HFFc6 (cell line): ENCODE measurements around the gene CCDC200. TPM values are rescaled to one million over a fixed set of nuclear protein-coding genes. Genes with fewer than 3 reads are reported as not detected.

Source experiments
- DNase-seq: peaks from one replicate; pipeline ENCODE4 v3.0.0-alpha.2; 2018
- H3K27ac Mint-ChIP-seq: 2 replicates; pipeline ENCODE4 v1.8.0; 2020; ENCODE audit warnings: mild to moderate bottlenecking, mixed read lengths
- H3K27me3 Mint-ChIP-seq: 2 replicates; pipeline ENCODE4 v1.8.0; 2021; ENCODE audit warnings: mild to moderate bottlenecking, moderate library complexity, mixed read lengths; ENCODE audit not compliant: insufficient read depth
- H3K36me3 Mint-ChIP-seq: 2 replicates; pipeline ENCODE4 v1.8.0; 2021; ENCODE audit warnings: low read depth, mixed read lengths
- H3K4me1 Mint-ChIP-seq: 2 replicates; pipeline ENCODE4 v1.8.0; 2020; ENCODE audit warnings: low read depth, mixed read lengths
- H3K4me3 Mint-ChIP-seq: 2 replicates; pipeline ENCODE4 v1.8.0; 2020; ENCODE audit warnings: mild to moderate bottlenecking, moderate library complexity, mixed read lengths
- H3K9me3 Mint-ChIP-seq: 2 replicates; pipeline ENCODE4 v1.8.0; 2020; ENCODE audit warnings: mild to moderate bottlenecking, mixed read lengths
- total RNA-seq, 6 experiments: library from RNA; stranded (reverse); fragmentation: NEBNext Ultra II Directional; extraction: Animal tissue kit (Norgen Biotek cat#: 25700); gene quantifications; 2 replicates in 1 of 6; 3 replicates in 5 of 6; pipeline ENCODE4 v1.2.3, GENCODE V29; 2021
- TF ChIP-seq, protein P1 (sequence below): fragments of 200-600 bp; sonication (generic); IDR thresholded peaks from 2 replicates; pipeline ENCODE4 v1.5.0; 2021; ENCODE audit warnings: antibody characterized with exemption, mild to moderate bottlenecking

The CCDC200 gene
- total RNA-seq, 6 experiments from 2014 or later, result not detected

DNA sequence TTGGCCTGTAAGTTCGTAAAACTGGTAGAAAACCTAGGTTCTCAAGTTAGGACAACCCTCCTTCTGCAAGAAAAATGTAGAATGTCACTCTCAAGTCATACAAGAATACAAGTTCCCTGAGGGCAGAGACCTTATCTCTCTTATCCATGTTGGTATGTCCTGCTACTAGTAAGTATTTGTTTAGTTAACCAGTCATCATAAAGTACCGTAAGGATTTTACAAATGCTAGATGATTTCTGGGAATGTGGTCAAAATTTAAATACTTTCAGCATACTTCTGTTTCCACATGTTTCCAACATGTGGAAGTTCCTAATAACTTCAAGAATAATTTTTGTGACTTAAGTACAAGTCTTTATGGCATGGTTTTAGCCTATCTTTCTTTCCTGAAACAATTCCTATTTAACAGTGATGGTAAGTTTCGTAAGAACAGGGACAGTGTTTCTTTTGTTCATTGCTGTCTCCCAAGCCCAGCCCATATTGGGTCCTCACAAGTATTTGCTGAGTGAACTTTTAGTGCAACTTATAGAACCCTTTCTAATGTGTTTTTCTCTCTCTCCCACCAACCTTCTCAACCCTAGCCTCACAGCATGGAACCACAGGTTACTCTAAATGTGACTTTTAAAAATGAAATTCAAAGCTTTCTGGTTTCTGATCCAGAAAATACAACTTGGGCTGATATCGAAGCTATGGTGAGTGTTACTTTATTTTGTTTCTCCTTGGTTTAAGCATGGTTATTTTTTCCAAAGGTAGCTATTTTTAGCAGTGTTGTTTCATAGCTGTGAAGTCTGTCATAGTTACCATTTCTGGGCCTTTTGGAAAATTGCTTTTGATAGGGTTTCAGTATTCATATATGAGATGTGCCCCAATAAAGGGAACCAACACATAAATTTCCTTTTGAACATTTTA, 53.0 kb downstream of the CCDC200 start:
- Mint-ChIP-seq H3K9me3 (peaks cover 17% of the 10 kb centered on the region), H3K4me3 (peak overlapping the region; percentile 69), H3K27me3 (peaks cover 4% of the 10 kb centered on the region; the same call in 1 of the 2 replicates), H3K27ac (peak overlapping the region; percentile 88), H3K36me3 (peaks cover 43% of the 10 kb centered on the region), H3K4me1 (peaks cover 47% of the 10 kb centered on the region)
- peak; percentile 82 for DNase-seq
- TF ChIP-seq, protein P1, sequence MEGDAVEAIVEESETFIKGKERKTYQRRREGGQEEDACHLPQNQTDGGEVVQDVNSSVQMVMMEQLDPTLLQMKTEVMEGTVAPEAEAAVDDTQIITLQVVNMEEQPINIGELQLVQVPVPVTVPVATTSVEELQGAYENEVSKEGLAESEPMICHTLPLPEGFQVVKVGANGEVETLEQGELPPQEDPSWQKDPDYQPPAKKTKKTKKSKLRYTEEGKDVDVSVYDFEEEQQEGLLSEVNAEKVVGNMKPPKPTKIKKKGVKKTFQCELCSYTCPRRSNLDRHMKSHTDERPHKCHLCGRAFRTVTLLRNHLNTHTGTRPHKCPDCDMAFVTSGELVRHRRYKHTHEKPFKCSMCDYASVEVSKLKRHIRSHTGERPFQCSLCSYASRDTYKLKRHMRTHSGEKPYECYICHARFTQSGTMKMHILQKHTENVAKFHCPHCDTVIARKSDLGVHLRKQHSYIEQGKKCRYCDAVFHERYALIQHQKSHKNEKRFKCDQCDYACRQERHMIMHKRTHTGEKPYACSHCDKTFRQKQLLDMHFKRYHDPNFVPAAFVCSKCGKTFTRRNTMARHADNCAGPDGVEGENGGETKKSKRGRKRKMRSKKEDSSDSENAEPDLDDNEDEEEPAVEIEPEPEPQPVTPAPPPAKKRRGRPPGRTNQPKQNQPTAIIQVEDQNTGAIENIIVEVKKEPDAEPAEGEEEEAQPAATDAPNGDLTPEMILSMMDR, result no peak

GRCh38 chr17:43171586-43172487, 56.6 kb downstream of the CCDC200 start:
- H3K27ac Mint-ChIP-seq, result no peak overlapping the region
- TF ChIP-seq, protein P1, result peak; percentile 55
- peaks cover 4% of the 10 kb centered on the region; the same call in 1 of the 2 replicates for H3K27me3 Mint-ChIP-seq
- H3K9me3 Mint-ChIP-seq, result peaks cover 17% of the 10 kb centered on the region
- peaks cover 37% of the 10 kb centered on the region for H3K36me3 Mint-ChIP-seq
- DNase-seq, result peak; percentile 97
- H3K4me1 Mint-ChIP-seq, result peaks cover 39% of the 10 kb centered on the region
- no peak overlapping the region for H3K4me3 Mint-ChIP-seq

Other genes starting within 250 kb of the CCDC200 start
- 1 to 10 TPM in 4 of 6 experiments, under 1 TPM in 2; 0.87 to 1.3 (median 1.1) TPM for gene PTGES3L, start 248.5 kb downstream of the CCDC200 start, total RNA-seq
- gene RUNDC1, start 248.1 kb downstream of the CCDC200 start, total RNA-seq, result 10 to 100 TPM in 5 of 6 experiments, 1 to 10 TPM in 1; 9.9 to 14.6 (median 10.3) TPM
- gene RPL27, start 230.2 kb downstream of the CCDC200 start, total RNA-seq, result 1,000 to 10,000 TPM; 1,047 to 1,349 (median 1,243) TPM
- gene IFI35, start 221.8 kb downstream of the CCDC200 start, total RNA-seq, result 10 to 100 TPM in 4 of 6 experiments, 1 to 10 TPM in 2; 6.3 to 22.4 (median 18.8) TPM
- gene VAT1, start 206.2 kb downstream of the CCDC200 start, total RNA-seq, result 100 to 1,000 TPM; 150 to 274 (median 244) TPM
- under 1 TPM; 0.14 to 0.43 (median 0.37) TPM for gene RND2, start 203.4 kb downstream of the CCDC200 start, total RNA-seq
- gene BRCA1, start 103.3 kb downstream of the CCDC200 start, total RNA-seq, result 10 to 100 TPM; 10.5 to 24.7 (median 22.5) TPM
- gene NBR1, start 57.4 kb downstream of the CCDC200 start, total RNA-seq, result 100 to 1,000 TPM; 104 to 123 (median 118) TPM
- 10 to 100 TPM; 12.0 to 17.5 (median 15.5) TPM for gene TMEM106A, start 16.7 kb downstream of the CCDC200 start, total RNA-seq
- gene RNU2-1, start 5.4 kb upstream of the CCDC200 start, total RNA-seq, result 1,000 to 10,000 TPM; 2,816 to 4,226 (median 3,242) TPM
- 10 to 100 TPM; 24.9 to 27.5 (median 26.3) TPM for gene ARL4D, start 170.4 kb upstream of the CCDC200 start, total RNA-seq